Stimulated activated CD4-positive, alpha-beta T cell treated with anti-CD3 and anti-CD28 coated beads, Interleukin-1b, Interleukin-23, amount 100 ng/mL, for 48 hours (primary cell): ENCODE measurements around the gene RNF227.
"Not testable (repeated sequence)": the region's sequence is repeated elsewhere in the genome, so short reads cannot be mapped to it uniquely, and the experiment has no call there.

Experiments used
- DNase-seq: peaks from one replicate; pipeline ENCODE4 v3.0.0-alpha.2; 2020

Gene RNF227

DNA sequence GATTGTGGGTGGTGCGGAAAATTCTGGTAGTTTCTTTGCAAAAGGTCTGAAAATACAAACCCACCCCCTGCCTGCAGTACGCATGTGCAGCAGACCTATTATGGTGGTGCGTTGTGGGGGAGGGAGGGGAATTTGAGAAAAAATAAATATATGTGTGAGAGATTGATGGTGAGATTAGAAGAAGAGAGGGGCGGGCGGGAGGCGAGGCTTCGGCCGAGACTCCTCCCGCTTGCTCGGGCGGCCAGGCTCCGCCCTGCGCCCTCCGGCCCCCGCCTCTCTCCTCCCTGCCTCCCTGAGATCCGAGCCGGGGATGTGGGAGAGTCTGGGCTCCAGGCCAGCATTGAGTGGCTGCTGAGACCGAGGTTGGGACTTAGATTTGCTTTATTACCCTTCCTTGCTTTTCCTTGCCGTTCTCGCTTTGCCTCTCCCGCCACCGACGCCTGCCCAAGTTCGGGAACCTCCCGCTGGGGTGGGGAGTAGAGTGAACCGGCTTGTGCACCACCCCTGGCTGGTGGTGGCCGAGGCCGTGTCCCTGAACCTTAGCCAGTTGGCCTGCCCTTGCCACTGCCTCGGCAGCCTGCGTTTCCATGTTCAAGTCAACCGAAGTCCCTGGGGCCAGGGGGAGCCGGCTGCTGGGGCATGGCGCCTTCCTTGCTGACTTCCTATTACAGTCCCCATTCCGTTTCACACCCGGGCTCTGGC, 28.5 kb downstream of the RNF227 start:
- DNase-seq, result peak; percentile 91

DNA sequence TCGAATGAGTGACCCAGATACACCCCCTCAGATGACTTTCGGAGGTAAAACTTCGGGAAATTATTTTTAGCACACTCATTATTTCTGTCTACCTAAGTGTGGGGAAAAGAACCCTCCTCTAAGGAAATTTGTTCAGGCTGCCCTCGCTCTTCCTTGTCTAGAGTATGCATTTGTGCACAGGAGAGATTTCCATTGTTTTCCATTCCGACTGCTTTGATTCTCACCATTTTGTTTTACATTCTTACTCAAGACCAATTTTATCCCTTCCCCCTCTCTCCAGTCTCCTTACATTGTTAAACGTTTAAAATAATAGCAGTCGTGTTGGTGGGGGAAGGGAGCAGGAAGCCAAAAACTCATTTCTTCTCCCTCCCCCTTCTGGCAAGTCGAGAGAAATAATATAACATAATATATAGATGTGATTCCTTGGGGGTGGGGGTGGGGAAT, 29.0 kb downstream of the RNF227 start:
- DNase-seq, result no peak

DNA sequence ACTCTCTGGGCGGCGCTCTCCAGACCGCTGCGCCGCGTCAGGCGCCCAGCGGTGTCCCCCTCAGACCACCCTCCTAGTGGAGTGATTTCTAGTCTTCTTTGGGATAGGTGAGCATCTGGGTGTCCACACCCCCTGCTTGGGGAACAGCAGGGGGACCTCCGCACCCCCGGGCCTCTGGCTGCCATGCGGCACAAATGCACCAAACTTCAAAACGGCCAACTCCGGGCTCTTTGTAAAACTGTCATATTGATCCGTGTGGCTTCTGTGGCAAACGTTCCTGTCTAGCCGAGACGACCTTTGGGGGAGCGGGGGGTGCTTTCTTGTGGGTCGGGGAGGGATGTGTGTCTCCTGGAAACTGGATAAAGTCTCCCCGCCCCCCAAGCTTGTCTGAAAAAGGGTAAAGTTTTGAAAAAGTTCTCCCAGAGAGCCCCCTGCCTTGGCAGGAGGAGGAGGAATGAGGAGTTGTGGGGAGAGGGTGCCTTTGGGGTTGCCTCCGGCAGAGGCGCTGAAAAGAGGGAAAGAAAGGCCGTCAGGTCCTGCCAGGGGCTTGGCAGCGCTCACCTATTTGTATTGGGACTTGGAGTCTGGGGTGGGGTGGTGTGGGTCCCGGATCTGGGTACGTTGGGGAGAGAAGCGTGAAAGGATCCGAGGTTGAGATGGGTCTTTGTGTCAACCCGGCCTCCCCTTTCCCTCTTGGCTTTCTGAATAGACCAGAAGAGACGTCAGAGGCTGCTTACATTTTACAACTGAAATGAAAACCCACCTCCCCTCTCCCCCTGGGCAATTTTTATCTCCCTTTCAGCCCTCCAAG, 29.7 kb downstream of the RNF227 start:
- DNase-seq, result peak; percentile 50

DNA sequence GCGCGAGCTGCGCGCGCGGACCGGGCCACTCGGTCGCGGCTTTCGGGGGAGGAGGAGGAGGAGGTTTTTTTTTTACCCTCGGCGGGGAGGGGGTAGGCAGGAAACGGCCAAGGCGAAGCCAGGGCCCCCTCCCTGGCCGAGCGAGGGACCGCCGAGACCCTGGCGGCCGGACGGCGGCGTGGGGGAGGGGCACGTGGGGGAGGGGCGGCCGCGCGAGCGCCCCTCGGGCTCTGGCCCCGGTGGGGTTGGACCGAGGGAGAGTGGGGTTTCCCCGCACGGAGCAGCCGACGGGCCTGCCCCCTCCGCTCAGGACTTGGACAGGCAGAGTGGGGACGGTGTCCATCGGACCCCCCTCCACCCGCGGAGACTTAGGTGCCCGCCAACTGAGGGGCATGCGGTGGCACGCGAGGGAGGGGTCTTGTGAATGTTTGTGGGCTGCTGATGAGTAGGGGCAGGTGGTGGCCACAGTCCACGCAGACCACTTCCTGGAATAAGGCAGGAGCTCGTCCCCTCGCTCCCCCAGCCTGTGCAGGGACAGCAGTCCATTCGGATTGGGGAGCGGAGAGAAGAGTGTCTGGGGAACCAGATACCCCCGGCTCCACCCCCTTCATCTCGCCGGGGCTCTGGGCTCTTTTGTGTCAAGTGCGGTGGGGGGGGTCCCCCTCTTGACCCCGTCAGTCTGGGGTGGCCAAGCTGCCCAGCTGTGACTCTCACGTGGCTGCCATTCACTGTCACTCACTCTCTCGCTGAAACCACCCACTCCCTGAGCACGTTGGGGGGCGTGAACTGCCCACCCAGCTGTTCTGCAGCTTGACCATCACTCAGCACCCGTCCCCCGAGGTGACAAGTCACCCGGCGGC, 30.5 kb downstream of the RNF227 start:
- DNase-seq, result peak; percentile 42

DNA sequence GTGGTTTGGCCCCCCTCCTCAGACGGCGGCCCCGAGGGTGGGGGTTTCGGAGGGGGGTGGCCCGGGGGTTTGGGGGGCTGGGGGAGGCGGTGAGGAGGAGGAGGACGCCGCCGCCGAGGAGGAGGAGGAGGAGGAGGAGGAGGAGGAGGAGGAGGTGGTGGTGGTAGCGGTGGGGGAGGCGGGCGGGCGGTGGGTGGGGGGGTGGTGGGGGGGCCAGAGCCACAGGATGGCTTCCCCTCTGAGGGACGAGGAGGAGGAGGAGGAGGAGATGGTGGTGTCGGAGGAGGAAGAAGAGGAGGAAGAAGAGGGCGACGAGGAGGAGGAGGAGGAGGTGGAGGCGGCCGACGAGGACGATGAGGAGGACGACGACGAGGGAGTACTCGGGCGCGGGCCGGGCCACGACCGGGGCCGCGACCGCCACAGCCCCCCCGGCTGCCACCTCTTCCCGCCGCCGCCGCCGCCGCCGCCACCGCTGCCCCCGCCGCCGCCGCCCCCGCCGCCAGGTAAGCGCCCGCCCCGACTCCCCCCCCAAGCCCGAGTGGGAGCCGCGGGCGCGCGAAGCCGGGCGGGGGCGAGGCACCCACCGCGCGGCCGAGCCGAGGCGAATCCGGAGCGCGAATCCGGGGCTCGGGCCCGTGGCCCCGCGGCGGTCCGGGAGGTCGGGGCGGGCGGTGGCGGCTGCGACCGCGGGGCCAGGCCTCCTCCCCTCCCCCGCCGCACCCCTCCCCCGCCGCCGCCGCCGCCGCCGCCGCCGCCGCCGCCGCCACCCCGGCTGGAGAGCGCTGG, 31.3 kb downstream of the RNF227 start:
- DNase-seq, result peak; percentile 14

DNA sequence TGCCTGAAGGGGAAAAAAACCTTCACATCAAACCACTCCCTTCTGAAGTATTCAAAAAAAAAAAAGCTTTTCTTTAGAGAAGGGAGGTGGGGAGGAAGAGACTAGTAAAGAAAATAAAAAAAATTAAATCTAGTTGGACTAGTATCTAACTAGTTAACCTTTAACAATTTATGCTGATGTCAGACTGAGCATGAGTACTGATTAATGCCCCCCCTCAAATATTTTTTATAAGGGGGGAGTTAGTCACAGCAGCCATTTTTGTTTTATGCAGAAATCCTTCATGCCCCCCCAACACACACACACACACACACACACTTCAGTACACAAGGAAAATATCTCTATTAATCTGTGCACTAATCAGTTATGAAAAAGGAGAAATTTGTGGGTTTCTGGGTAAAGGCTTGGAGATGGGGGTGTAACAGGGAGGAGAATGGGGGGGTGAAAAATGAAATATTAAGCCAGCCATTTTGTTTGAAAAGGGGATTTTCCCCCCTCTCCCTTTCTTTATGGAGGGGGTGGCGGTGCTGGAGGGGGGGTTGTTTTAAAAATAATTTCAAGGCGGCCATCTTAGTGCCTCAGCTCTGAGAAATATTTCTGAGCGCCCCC, 32.2 kb downstream of the RNF227 start:
- DNase-seq, result peak; percentile 42

DNA sequence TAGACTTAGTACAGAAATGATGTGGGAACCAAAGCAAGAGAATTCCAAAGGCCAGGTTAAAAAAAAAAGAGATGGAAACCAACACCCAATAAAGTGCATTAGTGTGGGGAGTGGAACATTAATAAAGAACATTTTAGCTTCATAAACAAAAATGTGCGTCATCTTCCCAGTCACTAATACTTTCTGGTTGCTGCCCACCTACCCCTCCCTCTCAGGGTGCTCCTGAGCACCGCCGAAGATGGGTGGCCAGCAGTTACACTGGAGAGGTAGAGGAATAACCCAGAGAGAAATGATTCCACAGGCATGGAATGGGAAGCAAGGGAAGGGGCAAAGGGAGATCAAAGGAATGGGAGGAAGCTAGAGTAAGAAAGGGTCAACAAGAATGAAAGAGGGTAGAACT, 33.5 kb downstream of the RNF227 start:
- DNase-seq, result no peak

DNA sequence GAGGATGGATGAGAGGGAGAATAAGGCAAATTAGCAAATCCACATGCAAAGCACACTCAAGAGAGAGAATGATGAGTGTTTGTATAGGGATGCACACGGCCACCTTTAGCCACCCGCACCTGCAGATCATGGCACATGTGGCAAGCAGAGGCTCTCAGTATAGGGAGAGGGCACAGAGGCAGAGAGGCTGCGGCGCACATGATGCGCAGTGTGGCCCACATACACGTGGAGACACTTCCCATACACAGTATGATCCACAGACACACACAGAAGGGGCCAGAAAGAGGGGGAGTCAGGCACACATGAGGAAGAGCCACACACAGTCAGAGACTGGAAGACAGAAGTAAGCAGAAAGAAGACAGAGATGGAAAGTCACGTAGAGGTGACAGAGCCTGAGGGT, 34.0 kb downstream of the RNF227 start:
- no peak for DNase-seq

DNA sequence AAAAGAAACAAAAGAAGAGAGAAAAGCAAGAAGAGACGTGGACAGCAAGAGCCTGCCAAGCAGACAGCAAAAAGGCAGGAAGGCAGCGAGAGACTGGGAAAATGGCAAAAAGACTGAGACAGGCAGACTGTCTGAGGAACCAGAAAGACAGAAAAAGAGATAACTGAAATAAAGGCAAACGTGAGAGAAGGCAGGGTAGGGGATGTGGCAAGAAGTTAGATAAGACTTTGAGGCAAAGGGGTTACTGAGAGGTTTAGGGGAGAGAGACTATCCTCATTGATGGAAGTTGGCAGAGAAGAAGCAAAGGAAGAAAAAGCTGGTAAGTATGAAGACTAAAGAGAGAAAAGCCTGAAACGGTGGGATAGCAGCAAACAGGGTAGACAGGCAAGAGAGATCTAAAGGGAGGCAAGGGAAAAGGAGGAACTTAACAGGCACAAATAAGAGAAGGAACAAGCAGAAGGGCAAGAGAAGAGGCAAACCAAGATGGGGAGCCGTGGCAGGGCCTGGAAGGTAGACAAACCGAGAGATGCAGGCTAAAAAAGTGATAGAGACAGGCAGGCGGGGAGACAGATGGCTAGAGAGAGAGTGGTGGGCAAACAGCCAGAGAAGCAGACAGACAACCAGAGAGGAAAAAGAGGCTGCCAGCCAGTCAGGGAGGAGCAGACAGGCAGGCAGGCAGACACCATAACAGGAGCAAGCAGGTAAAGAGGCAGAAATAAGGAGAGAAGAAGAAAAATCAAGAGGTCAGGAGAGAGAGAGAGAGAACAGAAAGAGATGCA, 34.6 kb downstream of the RNF227 start:
- DNase-seq, result no peak

DNA sequence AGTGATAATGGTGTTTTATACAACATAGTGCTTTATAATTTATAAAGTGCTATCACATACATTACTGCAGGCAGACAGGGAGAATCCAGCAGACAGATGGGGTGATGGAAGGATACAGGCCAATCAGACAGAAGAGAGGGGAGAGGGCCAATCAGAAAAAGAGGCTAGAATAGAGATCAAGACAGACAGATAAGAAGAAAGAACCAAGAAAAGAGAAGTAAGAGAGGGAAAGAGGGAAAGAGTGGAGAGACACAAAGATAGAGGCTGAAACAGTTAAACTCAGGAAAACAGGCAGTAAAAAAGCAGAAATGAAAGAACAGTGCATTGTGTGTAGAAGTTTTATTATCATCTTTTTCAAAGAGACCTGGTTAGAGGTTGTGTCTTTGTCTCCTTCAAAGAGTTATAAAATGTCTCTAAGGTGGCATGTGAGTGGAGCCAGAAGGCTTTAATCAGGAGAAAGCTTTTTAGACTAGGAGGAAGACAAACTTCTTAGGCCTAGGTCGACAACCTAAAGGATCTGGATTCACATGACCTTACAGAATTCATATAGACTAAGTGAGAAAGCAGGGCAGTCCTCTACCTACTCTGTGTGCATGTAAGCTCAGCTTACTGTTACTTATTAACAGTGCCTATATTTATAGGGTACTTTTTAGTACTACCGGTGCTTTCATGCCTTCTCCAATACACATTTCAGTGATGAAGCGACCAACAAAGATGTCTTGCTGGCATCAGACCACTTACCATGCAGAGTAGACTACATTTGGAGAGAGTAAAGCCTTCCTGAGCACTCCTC, 35.8 kb downstream of the RNF227 start:
- no peak for DNase-seq

DNA sequence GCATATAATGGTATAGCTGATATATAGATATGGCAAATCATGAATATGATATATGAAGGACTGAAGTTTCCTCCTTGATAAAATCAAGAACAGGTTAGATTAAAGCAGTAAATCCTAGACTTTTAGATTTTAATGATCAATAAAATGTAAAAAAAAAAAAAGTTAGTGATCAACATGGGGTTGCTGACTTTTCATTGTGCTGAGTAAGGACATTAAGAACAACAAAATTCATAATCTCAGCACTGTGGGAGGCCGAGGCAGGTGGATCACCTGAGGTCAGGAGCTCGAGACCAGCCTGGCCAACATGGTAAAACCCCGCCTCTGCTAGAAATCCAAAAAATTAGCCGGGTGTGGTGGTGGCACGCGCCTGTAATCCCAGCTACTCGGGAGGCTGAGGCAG, 37.9 kb downstream of the RNF227 start:
- no peak for DNase-seq

DNA sequence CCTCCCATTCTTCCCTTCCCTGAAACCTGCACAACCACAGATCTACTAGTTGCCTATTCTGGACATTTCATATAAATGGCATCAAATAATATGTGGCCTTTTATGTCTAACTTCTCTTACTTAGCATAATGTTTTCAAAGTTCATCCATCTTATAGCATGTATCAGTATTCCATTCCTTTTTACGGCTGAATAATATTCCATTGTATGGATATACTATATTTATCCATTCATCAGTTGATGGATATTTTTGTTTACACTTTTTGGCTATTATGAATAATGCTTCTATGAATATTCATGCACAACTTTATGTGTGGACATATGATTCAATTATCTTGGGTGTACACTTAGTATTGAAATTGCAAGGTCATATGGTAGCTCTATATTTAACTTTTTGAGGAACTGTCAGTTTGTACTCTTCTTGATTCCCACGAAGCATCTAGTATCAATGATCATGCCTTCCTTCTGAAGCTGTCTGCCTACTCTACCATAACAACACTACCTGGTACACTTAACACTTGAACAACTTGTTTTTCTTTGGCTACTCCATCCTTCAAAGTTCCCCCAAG, 40.2 kb downstream of the RNF227 start:
- DNase-seq, result no peak

DNA sequence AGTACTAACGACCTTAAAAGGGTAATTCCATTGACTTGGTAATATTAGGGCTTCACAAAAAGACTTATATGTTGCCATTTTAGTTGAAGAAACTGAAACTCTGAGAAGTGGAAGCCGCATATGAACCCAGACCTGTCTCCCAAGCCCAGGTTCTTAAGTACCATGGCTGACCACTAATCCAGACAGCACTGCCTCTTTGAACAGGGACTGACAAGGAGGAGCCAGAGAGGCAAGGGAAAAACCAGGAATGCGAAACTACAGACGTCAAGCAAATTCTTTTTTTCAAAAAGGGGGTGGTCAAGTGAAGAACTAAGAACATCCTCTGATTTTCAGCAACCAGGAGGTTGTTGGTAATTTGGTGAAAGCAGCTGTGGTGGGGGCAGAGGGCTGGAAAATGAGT, 43.0 kb downstream of the RNF227 start:
- no peak for DNase-seq

DNA sequence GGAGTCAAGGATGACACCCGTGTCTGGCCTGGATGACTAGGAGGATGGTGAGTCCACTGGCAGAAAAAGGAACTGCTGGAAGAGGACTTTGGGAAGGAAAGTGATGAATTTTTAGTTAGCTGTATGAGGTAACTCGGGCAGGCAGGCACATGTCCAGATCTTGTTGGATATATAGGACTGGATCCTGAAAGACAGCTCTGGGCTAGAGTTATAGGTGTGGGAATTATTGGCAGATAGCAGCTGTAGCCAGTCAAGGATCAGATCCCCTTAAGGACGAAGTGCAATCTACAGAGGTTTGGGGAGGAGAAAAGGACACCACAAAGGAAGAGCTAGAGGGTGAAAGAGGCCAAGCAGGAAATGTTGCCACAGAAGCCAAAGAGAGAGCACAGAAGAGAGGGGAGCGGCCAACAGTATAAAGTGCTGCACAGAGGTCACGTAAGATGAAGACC, 48.2 kb downstream of the RNF227 start:
- no peak for DNase-seq

DNA sequence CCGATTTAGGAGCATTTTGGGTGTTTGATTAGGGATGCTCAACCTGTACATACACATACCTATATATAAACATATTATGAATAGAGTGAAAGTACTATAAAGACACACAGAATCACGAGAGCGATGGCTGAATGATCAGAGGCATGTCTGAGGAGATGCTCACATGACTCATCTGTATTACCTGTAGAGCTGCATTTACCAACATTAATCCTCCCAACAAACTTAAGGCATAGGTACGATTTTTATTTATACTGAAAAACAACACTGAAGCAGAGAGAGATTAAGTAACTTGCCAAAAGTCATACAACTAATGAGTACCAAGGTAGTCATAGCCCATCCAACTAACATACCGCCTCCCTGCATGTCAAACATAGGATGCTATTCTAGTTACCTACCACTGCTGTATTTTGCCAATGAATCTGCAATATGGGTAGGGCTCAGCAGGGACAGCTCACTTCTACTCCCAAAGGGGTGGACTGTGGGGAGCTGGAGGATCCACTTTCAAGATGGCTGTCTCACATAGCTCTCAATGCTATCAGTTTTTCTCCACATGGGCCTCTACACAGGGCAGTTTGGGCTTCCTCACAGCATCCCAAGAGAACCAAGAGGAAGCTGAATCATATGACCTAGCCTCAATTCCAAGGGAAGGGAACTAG, 51.0 kb downstream of the RNF227 start:
- DNase-seq, result no peak

DNA sequence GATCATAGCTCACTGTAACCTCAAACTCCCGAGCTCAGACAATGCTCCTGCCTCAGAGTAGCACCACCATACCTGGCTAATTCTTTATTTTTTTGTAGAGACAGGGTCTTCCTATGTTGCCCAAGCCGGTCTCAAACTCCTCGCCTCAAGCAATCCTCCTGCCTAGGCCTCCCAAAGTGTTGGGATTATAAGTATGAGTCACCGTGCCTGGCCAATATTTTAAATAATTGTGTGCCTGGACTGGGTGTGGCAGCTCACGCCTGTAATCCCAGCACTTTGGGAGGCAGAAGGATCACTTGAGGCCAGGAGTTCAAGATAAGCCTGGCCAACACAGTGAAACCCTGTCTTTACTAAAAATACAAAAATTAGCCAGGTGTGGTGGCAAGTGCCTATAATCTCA, 51.7 kb downstream of the RNF227 start:
- not testable (repeated sequence) for DNase-seq
